HG03457 (cell line): ENCODE results near the gene NR6A1.
"Not testable (repeated sequence)": the region's sequence is repeated elsewhere in the genome, so short reads cannot be mapped to it uniquely, and the experiment has no call there.

Experiments
- ATAC-seq: cut with Tn5 transposase; IDR thresholded peaks from one replicate; pipeline ENCODE4 v1.9.1; 2021; ENCODE audit warnings: moderate number of reproducible peaks; ENCODE audit not compliant: unreplicated experiment

The NR6A1 gene

GRCh38 chr9:124621371-124622328 is 149.5 kb downstream of the NR6A1 start:
- peak; percentile 57 for ATAC-seq

- no peak for ATAC-seq
These were observed 152.6 kb downstream of the NR6A1 start for GRCh38 chr9:124618476-124618875.

GRCh38 chr9:124617477-124618141 is 153.5 kb downstream of the NR6A1 start:
- no peak for ATAC-seq

- no peak for ATAC-seq
These were observed 154.2 kb downstream of the NR6A1 start for GRCh38 chr9:124616961-124617360.

- ATAC-seq, result not testable (repeated sequence)
These were observed 155.3 kb downstream of the NR6A1 start for GRCh38 chr9:124615840-124616239.

GRCh38 chr9:124615100-124615742 is 155.9 kb downstream of the NR6A1 start:
- ATAC-seq, result no peak

- ATAC-seq, result no peak
These were observed 157.3 kb downstream of the NR6A1 start for GRCh38 chr9:124613849-124614248.

GRCh38 chr9:124611106-124611505 is 160.0 kb downstream of the NR6A1 start:
- no peak for ATAC-seq

GRCh38 chr9:124606027-124606426 is 165.1 kb downstream of the NR6A1 start:
- no peak for ATAC-seq

- no peak for ATAC-seq
These were observed 165.9 kb downstream of the NR6A1 start for GRCh38 chr9:124605258-124605657.

GRCh38 chr9:124602632-124603031 is 168.5 kb downstream of the NR6A1 start:
- ATAC-seq, result no peak

GRCh38 chr9:124602204-124602603 is 168.9 kb downstream of the NR6A1 start:
- ATAC-seq, result no peak

- no peak for ATAC-seq
These were observed 170.7 kb downstream of the NR6A1 start for GRCh38 chr9:124600407-124600806.

- no peak for ATAC-seq
These were observed 171.9 kb downstream of the NR6A1 start for GRCh38 chr9:124599121-124599795.

GRCh38 chr9:124598048-124598447 is 173.1 kb downstream of the NR6A1 start:
- ATAC-seq, result no peak

GRCh38 chr9:124596172-124596839 is 174.8 kb downstream of the NR6A1 start:
- ATAC-seq, result no peak

- no peak for ATAC-seq
These were observed 175.4 kb downstream of the NR6A1 start for GRCh38 chr9:124595743-124596142.

GRCh38 chr9:124594673-124595072 is 176.4 kb downstream of the NR6A1 start:
- ATAC-seq, result no peak

- ATAC-seq, result no peak
These were observed 176.9 kb downstream of the NR6A1 start for GRCh38 chr9:124594225-124594624.

GRCh38 chr9:124593651-124594058 is 177.5 kb downstream of the NR6A1 start:
- ATAC-seq, result no peak
